Karpas-422 (cell line): ENCODE results near the gene TMEM266. TPM values are rescaled to one million over a fixed set of nuclear protein-coding genes. Genes with fewer than 3 reads are reported as not detected.

Experiments
- DNase-seq: peaks from one replicate; pipeline ENCODE4 v3.0.0-alpha.2; 2015
- H2AFZ ChIP-seq: fragments of 200-600 bp; sonication (generic); 2 replicates; pipeline ENCODE4 v1.6.1; 2014; ENCODE audit warnings: antibody characterized with exemption, low read length, mixed read lengths
- H3K27ac ChIP-seq: fragments of 200-600 bp; sonication (generic); 2 replicates; pipeline ENCODE4 v1.5.1; 2014; ENCODE audit warnings: mild to moderate bottlenecking, low read length, moderate library complexity
- H3K27me3 ChIP-seq: fragments of 200-600 bp; sonication (generic); 2 replicates; pipeline ENCODE4 v1.6.1; 2014; ENCODE audit warnings: low read length, mixed read lengths
- H3K36me3 ChIP-seq: fragments of 200-600 bp; sonication (generic); 2 replicates; pipeline ENCODE4 v1.6.1; 2014; ENCODE audit warnings: low read length, mixed read lengths; ENCODE audit not compliant: insufficient read depth
- H3K4me1 ChIP-seq: fragments of 200-600 bp; sonication (generic); 2 replicates; pipeline ENCODE4 v1.6.1; 2014; ENCODE audit warnings: mild to moderate bottlenecking, low read length, mixed read lengths
- H3K4me2 ChIP-seq: fragments of 200-600 bp; sonication (generic); 2 replicates; pipeline ENCODE4 v1.6.1; 2014; ENCODE audit warnings: low read length, low read depth, mild to moderate bottlenecking; ENCODE audit not compliant: poor library complexity, severe bottlenecking
- H3K4me3 ChIP-seq: fragments of 200-600 bp; sonication (generic); 2 replicates; pipeline ENCODE4 v1.5.1; 2014; ENCODE audit warnings: mild to moderate bottlenecking, antibody characterized with exemption, low read length, mixed read lengths
- H3K79me2 ChIP-seq: fragments of 200-600 bp; sonication (generic); 2 replicates; pipeline ENCODE4 v1.6.1; 2014; ENCODE audit warnings: mild to moderate bottlenecking, low read length, mixed read lengths
- H3K9ac ChIP-seq: fragments of 200-600 bp; sonication (generic); 2 replicates; pipeline ENCODE4 v1.6.0; 2014; ENCODE audit warnings: low read length
- H3K9me2 ChIP-seq: fragments of 200-600 bp; sonication (generic), shearing (Covaris generic); replicated peaks from 2 replicates; pipeline ENCODE4 v1.6.0; 2014; ENCODE audit warnings: mild to moderate bottlenecking, low read length, moderate library complexity; ENCODE audit not compliant: insufficient read depth
- H3K9me3 ChIP-seq: fragments of 300-700, 200-600 bp; sonication (generic); 2 replicates; pipeline ENCODE4 v1.6.1; 2014; ENCODE audit warnings: low read length, mixed read lengths
- H4K20me1 ChIP-seq: fragments of 200-600 bp; sonication (generic); 2 replicates; pipeline ENCODE4 v1.6.1; 2014; ENCODE audit warnings: mild to moderate bottlenecking, antibody characterized with exemption, low read length, low read depth; ENCODE audit not compliant: insufficient read depth
- total RNA-seq: library from RNA; depleted of rRNA; stranded (reverse); fragments of >200 nt; shearing (Covaris generic); gene quantifications from 2 replicates; pipeline ENCODE4 v1.2.3, GENCODE V29; 2014; ENCODE audit warnings: low replicate concordance

Gene TMEM266
- total RNA-seq, 1 experiment from 2014 or later = not detected

GRCh38 chr15:76155731-76156130 lies 95.9 kb downstream of the TMEM266 start:
- Histone ChIP-seq H3K4me2 (no peak overlapping the region), H3K36me3 (no peaks in the 10 kb centered on the region), H2AFZ (no peak overlapping the region), H3K27ac (no peak overlapping the region), H4K20me1 (no peaks in the 10 kb centered on the region), H3K9ac (no peak overlapping the region), H3K4me3 (no peak overlapping the region), H3K27me3 (no peaks in the 10 kb centered on the region), H3K79me2 (no peaks in the 10 kb centered on the region), H3K9me3 (no peaks in the 10 kb centered on the region), H3K4me1 (peaks cover 2% of the 10 kb centered on the region), H3K9me2 (no peaks in the 10 kb centered on the region)
- DNase-seq = no peak

GRCh38 chr15:76158226-76158625 lies 98.4 kb downstream of the TMEM266 start:
- no peak overlapping the region for H3K4me3 ChIP-seq
- H3K9me3 ChIP-seq = no peaks in the 10 kb centered on the region
- H2AFZ ChIP-seq = no peak overlapping the region
- no peak overlapping the region for H3K27ac ChIP-seq
- no peak overlapping the region for H3K9ac ChIP-seq
- no peak for DNase-seq
- no peaks in the 10 kb centered on the region for H4K20me1 ChIP-seq
- no peaks in the 10 kb centered on the region for H3K9me2 ChIP-seq
- H3K4me2 ChIP-seq = no peak overlapping the region
- H3K79me2 ChIP-seq = no peaks in the 10 kb centered on the region
- H3K4me1 ChIP-seq = no peaks in the 10 kb centered on the region
- H3K27me3 ChIP-seq = no peaks in the 10 kb centered on the region
- no peaks in the 10 kb centered on the region for H3K36me3 ChIP-seq

- H3K9ac ChIP-seq = no peak overlapping the region
- no peak for DNase-seq
- no peaks in the 10 kb centered on the region for H3K27me3 ChIP-seq
- H3K79me2 ChIP-seq = no peaks in the 10 kb centered on the region
- no peaks in the 10 kb centered on the region for H3K9me3 ChIP-seq
- no peaks in the 10 kb centered on the region for H3K36me3 ChIP-seq
- no peaks in the 10 kb centered on the region for H3K9me2 ChIP-seq
- H3K4me2 ChIP-seq = no peak overlapping the region
- H4K20me1 ChIP-seq = no peaks in the 10 kb centered on the region
- no peak overlapping the region for H3K27ac ChIP-seq
- no peak overlapping the region for H2AFZ ChIP-seq
- no peak overlapping the region for H3K4me3 ChIP-seq
- no peaks in the 10 kb centered on the region for H3K4me1 ChIP-seq
Measured at GRCh38 chr15:76158815-76159214, 99.0 kb downstream of the TMEM266 start.

- Histone ChIP-seq H3K79me2 (no peaks in the 10 kb centered on the region), H3K36me3 (no peaks in the 10 kb centered on the region), H3K4me3 (no peak overlapping the region), H3K9me2 (no peaks in the 10 kb centered on the region), H2AFZ (no peak overlapping the region), H3K4me1 (no peaks in the 10 kb centered on the region), H3K4me2 (no peak overlapping the region), H3K27ac (no peak overlapping the region), H3K9me3 (no peaks in the 10 kb centered on the region), H4K20me1 (no peaks in the 10 kb centered on the region), H3K27me3 (no peaks in the 10 kb centered on the region), H3K9ac (no peak overlapping the region)
- no peak for DNase-seq
Measured at GRCh38 chr15:76159282-76159681, 99.5 kb downstream of the TMEM266 start.

GRCh38 chr15:76160426-76161152 lies 100.8 kb downstream of the TMEM266 start:
- Histone ChIP-seq H3K9ac (no peak overlapping the region), H3K9me3 (no peaks in the 10 kb centered on the region), H3K4me3 (no peak overlapping the region), H3K27ac (no peak overlapping the region), H3K27me3 (no peaks in the 10 kb centered on the region), H3K4me2 (no peak overlapping the region), H2AFZ (no peak overlapping the region), H3K36me3 (no peaks in the 10 kb centered on the region), H4K20me1 (no peaks in the 10 kb centered on the region), H3K9me2 (no peaks in the 10 kb centered on the region), H3K79me2 (no peaks in the 10 kb centered on the region), H3K4me1 (no peaks in the 10 kb centered on the region)
- no peak for DNase-seq

- Histone ChIP-seq H3K9me2 (no peaks in the 10 kb centered on the region), H3K4me2 (no peak overlapping the region), H3K4me1 (no peaks in the 10 kb centered on the region), H2AFZ (no peak overlapping the region), H3K9ac (no peak overlapping the region), H3K4me3 (no peak overlapping the region), H3K79me2 (no peaks in the 10 kb centered on the region), H4K20me1 (no peaks in the 10 kb centered on the region), H3K27ac (no peak overlapping the region), H3K27me3 (no peaks in the 10 kb centered on the region), H3K9me3 (no peaks in the 10 kb centered on the region), H3K36me3 (no peaks in the 10 kb centered on the region)
- no peak for DNase-seq
Measured at GRCh38 chr15:76161153-76162035, 101.6 kb downstream of the TMEM266 start.

- Histone ChIP-seq H3K27ac (no peak overlapping the region), H3K36me3 (no peaks in the 10 kb centered on the region), H3K4me3 (no peak overlapping the region), H3K9ac (no peak overlapping the region), H3K9me3 (no peaks in the 10 kb centered on the region), H2AFZ (no peak overlapping the region), H3K4me1 (no peaks in the 10 kb centered on the region), H3K4me2 (no peak overlapping the region), H3K79me2 (no peaks in the 10 kb centered on the region), H3K9me2 (no peaks in the 10 kb centered on the region), H3K27me3 (no peaks in the 10 kb centered on the region), H4K20me1 (no peaks in the 10 kb centered on the region)
- DNase-seq = no peak
Measured at GRCh38 chr15:76162036-76162398, 102.2 kb downstream of the TMEM266 start.

GRCh38 chr15:76162784-76163456 lies 103.1 kb downstream of the TMEM266 start:
- Histone ChIP-seq H3K9ac (no peak overlapping the region), H3K27ac (no peak overlapping the region), H3K4me3 (no peak overlapping the region), H4K20me1 (no peaks in the 10 kb centered on the region), H3K9me3 (no peaks in the 10 kb centered on the region), H3K36me3 (no peaks in the 10 kb centered on the region), H2AFZ (no peak overlapping the region), H3K27me3 (no peaks in the 10 kb centered on the region), H3K9me2 (no peaks in the 10 kb centered on the region), H3K79me2 (no peaks in the 10 kb centered on the region), H3K4me1 (no peaks in the 10 kb centered on the region), H3K4me2 (no peak overlapping the region)
- DNase-seq = no peak
